Adipose tissue (tissue), 3 donors: ENCODE data around the gene NGB. TPM values are rescaled to one million over a fixed set of nuclear protein-coding genes. Genes with fewer than 3 reads are reported as not detected.

ENCODE experiments used
- H3K27ac ChIP-seq: one replicate; pipeline ENCODE4 v1.5.1; 2013; ENCODE audit warnings: low read depth, low read length
- WGBS, 3 donors: extraction: QIAGEN DNeasy Blood & Tissue Kit; methylation state at CpG; one replicate each; pipeline ENCODE4 v1.1.7; 2013; 5-methylcytosine and 5-hydroxymethylcytosine counted together
- polyA plus RNA-seq, 3 donors: library from polyadenylated mRNA; stranded (reverse); fragments of 200-250 nt; gene quantifications; one replicate each; pipeline ENCODE4 v1.2.3, GENCODE V29; 2013
- donor health status: healthy with polysubstance abuse.
- donor health status: Bipolar disorder and iron deficiency.
- donor health status: healthy.

Gene NGB
- polyA plus RNA-seq, 3 donors, result 0.14 TPM; not detected in 2

DNA sequence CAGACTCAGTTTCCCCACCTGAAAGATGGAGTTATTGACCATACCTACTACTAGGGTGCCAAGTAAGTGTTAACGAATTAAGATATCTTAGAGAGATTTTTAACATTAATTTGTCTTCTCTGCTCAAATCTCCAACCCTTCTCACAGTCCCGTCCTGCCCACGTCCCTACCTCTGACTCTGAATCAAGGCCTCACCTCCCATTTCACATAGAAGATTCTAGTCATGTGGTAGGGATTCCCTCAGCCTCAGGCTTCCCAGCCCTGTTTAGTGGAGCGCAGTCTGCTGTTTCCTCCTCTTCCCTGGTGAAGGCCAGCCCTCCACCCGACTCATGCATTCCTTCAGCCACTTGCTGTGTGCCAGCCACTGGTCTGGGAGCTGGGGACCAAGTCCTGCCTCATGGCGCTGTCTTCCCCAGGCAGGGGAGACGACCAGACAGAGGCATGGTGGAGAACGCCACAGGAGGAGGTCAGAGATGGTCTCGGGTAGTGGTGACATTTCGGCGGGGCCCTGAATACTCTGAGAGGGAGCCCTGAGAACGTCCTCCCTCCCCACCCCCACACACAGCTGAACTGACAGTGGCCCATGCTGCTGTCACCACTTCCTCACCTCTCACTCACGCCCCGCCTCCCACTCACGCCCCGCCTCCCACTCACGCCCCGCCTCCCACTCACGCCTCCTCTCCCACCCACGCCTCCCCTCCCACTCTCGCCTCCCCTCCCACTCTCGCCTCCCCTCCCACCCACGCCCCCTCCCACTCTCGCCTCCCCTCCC, 50.6 kb downstream of the NGB start:
- no peak overlapping the region for H3K27ac ChIP-seq
- 50 to 69% (median 66%) methylated on average over 13 to 24 of the region's 24 CpGs for WGBS, 3 donors

DNA sequence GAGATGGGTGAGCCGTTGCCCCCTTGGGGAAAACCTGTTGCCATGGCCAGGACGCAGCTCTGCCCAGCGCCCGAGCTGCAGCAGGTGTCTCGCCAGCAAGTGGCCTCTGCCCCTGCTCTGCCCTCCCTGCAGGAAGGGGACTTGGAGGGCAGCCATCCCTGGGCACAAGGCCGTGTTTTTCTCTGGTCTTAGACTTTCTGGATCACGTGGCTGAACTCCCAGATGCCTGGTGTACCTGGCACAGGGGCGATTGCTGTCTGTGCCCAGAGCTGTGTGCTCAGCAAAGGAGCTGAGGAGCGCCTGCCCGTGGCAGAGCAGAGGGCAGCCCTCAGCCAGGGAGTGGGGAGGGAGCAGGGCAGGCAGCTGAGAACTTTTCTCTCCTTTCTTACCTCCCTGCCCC, 51.4 kb downstream of the NGB start:
- no peak overlapping the region for H3K27ac ChIP-seq
- WGBS, 3 donors, result 21 to 62% (median 50%) methylated on average over 10 of the region's 10 CpGs

DNA sequence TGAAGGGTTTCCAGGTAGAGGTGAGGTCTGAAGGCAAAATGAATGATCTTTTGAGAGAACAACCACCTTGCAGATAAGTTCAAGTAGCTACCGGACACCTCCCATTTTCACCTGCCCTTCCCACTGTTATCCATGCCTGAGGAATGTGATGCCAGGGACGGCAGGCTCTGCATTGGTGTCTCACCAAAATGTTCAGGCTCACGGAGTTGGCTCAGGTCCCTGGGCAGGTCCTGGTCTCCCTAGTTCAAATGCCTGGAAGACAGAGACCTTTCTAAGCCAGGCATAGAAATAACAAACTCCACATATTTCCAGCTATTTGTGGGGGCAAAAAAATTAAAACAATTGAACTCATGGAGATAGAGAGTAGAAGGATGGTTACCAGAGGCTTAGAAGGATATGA, 53.5 kb downstream of the NGB start:
- WGBS, 3 donors, result 70 to 82% (median 80%) methylated on average over 3 of the region's 3 CpGs
- no peak overlapping the region for H3K27ac ChIP-seq

Other genes starting within 250 kb of the NGB start
- 10 to 100 TPM; 13.7 to 53.2 (median 27.3) TPM for gene IRF2BPL, start 242.5 kb downstream of the NGB start, polyA plus RNA-seq
- gene CIPC, start 172.9 kb downstream of the NGB start, polyA plus RNA-seq, result 1 to 10 TPM; 5.1 to 8.0 (median 7.7) TPM
- gene ZDHHC22, start 129.4 kb downstream of the NGB start, polyA plus RNA-seq, result under 1 TPM in 2 of 3 donors, not detected in 1; 0.02 to 0.04 TPM
- gene TMEM63C, start 89.4 kb downstream of the NGB start, polyA plus RNA-seq, result 1 to 10 TPM in 1 of 3 donors, under 1 TPM in 1, not detected in 1; 0.12 to 1.8 TPM
- 10 to 100 TPM in 1 of 3 donors, 1 to 10 TPM in 2; 8.1 to 12.4 (median 9.3) TPM for gene POMT2, start 49.7 kb upstream of the NGB start, polyA plus RNA-seq
- 10 to 100 TPM; 15.2 to 33.1 (median 19.6) TPM for gene GSTZ1, start 49.8 kb upstream of the NGB start, polyA plus RNA-seq
- 1 to 10 TPM; 3.0 to 6.4 (median 4.2) TPM for gene TMED8, start 105.9 kb upstream of the NGB start, polyA plus RNA-seq
- under 1 TPM; 0.30 to 0.54 (median 0.34) TPM for gene SAMD15, start 106.2 kb upstream of the NGB start, polyA plus RNA-seq
- gene NOXRED1, start 152.3 kb upstream of the NGB start, polyA plus RNA-seq, result under 1 TPM; 0.10 to 0.24 (median 0.22) TPM
- gene VIPAS39, start 186.4 kb upstream of the NGB start, polyA plus RNA-seq, result 1 to 10 TPM; 7.8 to 9.7 (median 8.5) TPM
- 10 to 100 TPM; 42.9 to 85.5 (median 82.6) TPM for gene AHSA1, start 186.9 kb upstream of the NGB start, polyA plus RNA-seq
- under 1 TPM in 1 of 3 donors, not detected in 2; 0.24 TPM for gene ISM2, start 227.6 kb upstream of the NGB start, polyA plus RNA-seq